ENCODE measurements around the gene ZNF555.

DNA sequence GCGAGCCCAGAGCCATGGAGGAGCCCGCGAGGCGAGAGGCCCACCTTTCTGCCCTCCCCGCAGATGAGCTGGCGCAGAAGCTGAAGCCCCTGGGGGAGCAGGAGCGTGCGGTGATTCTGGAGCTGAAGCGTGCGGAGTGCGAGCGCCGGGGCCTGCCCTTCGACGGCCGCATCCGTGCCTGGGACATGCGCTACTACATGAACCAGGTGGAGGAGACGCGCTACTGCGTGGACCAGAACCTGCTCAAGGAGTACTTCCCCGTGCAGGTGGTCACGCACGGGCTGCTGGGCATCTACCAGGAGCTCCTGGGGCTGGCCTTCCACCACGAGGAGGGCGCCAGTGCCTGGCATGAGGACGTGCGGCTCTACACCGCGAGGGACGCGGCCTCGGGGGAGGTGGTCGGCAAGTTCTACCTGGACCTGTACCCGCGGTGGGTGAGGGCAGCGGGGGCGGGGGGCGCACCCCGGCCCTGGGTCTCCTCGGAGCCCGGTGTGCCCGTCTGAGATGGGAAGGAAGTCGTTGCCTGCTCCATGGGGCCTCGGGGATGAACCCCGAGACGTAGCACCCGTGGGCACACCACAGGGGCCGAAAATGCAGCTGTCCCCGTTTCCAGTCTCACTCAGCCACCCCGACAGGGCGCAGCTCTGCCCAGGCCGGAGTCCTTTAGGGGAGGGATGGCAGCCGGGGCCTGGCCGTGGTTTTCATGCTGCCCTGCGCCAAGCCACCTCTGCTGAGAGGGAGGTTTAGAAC lies 33.7 kb upstream of the ZNF555 start:
- TF ChIP-seq, protein P1, sequence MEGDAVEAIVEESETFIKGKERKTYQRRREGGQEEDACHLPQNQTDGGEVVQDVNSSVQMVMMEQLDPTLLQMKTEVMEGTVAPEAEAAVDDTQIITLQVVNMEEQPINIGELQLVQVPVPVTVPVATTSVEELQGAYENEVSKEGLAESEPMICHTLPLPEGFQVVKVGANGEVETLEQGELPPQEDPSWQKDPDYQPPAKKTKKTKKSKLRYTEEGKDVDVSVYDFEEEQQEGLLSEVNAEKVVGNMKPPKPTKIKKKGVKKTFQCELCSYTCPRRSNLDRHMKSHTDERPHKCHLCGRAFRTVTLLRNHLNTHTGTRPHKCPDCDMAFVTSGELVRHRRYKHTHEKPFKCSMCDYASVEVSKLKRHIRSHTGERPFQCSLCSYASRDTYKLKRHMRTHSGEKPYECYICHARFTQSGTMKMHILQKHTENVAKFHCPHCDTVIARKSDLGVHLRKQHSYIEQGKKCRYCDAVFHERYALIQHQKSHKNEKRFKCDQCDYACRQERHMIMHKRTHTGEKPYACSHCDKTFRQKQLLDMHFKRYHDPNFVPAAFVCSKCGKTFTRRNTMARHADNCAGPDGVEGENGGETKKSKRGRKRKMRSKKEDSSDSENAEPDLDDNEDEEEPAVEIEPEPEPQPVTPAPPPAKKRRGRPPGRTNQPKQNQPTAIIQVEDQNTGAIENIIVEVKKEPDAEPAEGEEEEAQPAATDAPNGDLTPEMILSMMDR (IDR thresholded peaks at IDR 0.05), result no peak
- no peak for TF ChIP-seq POLR2A (IDR thresholded peaks at IDR 0.05)
